ENCODE results near the gene IQCE.

Gene IQCE, protein sequence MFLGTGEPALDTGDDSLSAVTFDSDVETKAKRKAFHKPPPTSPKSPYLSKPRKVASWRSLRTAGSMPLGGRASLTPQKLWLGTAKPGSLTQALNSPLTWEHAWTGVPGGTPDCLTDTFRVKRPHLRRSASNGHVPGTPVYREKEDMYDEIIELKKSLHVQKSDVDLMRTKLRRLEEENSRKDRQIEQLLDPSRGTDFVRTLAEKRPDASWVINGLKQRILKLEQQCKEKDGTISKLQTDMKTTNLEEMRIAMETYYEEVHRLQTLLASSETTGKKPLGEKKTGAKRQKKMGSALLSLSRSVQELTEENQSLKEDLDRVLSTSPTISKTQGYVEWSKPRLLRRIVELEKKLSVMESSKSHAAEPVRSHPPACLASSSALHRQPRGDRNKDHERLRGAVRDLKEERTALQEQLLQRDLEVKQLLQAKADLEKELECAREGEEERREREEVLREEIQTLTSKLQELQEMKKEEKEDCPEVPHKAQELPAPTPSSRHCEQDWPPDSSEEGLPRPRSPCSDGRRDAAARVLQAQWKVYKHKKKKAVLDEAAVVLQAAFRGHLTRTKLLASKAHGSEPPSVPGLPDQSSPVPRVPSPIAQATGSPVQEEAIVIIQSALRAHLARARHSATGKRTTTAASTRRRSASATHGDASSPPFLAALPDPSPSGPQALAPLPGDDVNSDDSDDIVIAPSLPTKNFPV

DNA sequence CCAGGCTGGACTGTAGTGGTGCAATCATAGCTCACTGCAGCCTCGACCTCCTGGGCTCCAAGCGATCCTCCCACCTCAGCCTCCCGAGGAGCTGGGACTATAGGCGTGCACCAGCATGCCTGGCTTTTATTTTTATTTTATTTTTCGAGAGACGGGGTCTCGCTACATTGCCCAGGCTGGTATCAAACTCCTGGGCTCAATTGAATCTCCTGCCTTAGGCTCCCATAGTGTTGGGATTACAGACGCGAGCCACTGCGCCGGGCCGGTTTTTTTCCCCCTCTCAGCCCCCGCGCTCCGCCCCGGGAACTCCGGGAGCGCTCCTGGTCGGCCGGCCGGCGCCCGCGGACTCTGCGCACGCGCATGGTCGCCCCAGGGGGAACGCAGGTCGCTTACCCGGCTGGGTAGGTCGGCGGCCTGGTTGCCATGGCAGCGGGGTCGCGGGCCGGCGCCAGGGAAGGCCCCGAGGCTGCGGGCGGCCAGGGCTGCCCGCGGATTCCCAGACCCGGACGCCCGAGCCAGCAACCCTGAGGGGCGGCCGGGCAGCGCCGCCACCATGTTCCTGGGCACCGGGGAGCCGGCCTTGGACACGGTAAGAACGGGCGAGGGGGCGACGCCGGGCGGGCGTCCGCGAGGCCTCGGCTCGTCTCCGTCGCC is at the start of gene IQCE:
TSS of gene IQCE (plus strand) at position 351 of the 654 bp plus-strand sequence. CDS start at position 554, 203 bp downstream.
- Mint-ChIP-seq H3K4me3 (peak within 1 kb of the TSS; percentile 81), H3K27me3 (no peaks in the 10 kb centered on the region), H3K36me3 (ENCODE audit: low read depth) (peaks cover 9% of the 10 kb centered on the region)

DNA sequence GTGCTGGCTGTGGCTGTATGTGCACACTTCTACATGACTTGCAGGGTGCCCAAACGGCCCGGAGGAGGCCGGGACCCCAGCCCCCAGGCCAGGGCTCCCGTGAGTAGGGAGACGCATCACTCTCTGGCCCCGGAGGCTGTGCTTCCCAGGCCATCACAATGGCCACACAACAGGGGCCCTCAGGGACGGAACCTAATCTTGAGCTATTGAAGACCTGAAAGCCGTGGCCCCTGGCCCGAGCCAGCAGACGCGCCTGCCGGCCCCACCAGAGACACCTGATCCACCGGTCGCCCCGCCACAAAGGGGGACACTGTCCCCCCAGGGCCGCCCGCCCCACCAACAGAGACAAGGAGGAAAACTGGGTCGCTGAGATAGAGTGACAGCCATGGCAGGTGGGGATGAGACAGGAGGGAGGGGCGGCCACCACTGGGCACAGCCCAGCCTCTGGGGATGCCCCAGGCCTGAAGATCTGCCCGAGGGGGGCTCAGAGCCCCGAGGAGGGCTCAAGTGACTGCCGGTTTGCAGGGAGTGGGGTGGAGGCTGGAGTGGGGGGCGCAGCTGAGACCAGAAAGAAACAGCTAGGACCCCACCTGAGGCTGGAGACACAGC is 49.4 kb upstream of the IQCE start:
- no peak for DNase-seq
- no peaks in the 10 kb centered on the region for H3K9me3 Mint-ChIP-seq
- peak overlapping the region; percentile 61 for H3K4me3 Mint-ChIP-seq
- peaks cover 55% of the 10 kb centered on the region for H3K4me1 Mint-ChIP-seq (ENCODE audit: low read depth)
- no peaks in the 10 kb centered on the region for H3K36me3 Mint-ChIP-seq (ENCODE audit: low read depth)
- H3K27ac Mint-ChIP-seq = peak overlapping the region; percentile 81
- no peaks in the 10 kb centered on the region for H3K27me3 Mint-ChIP-seq

More for the DNA sequence above, at the start of gene IQCE:
- Mint-ChIP-seq H3K4me1 (ENCODE audit: low read depth) (peaks cover 29% of the 10 kb centered on the region), H3K27ac (peak within 1 kb of the TSS; percentile 29), H3K9me3 (no peaks in the 10 kb centered on the region)
- peak; percentile 94 for DNase-seq

DNA sequence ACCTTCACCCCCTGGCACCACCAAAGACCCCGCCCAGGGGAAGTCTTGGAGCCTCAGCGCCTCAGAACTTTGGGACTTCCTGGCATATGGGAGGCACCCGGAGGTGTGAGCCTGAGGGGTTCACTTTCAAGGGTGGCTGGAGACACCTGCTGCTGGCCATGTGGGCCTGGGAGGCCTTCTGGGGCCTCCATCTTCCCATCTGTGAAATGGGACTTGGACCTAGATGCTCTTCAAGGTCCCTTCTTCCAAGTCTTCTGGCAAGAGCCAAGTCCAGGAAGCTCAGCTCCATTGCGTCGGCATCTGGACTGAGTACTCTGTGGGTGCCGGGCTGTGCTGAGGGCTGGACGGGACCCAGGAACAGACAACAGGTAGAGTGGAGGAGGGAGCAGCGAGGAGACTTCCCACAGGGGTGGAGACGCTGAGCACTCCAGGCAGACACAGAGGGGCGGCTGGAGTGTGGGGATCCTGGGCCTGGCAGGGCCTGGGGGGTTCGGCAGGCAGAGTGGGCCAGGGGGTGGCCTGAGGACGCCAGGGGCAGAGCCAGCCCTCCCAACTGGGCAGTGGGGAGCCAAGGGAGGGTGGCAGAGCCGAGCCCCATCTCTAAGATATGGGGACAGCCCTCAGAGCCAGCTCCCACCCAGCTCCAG is 48.5 kb upstream of the IQCE start:
- Mint-ChIP-seq H3K27ac (peak overlapping the region; percentile 89), H3K4me3 (peak overlapping the region; percentile 57), H3K4me1 (ENCODE audit: low read depth) (peaks cover 55% of the 10 kb centered on the region), H3K36me3 (ENCODE audit: low read depth) (no peaks in the 10 kb centered on the region), H3K9me3 (no peaks in the 10 kb centered on the region), H3K27me3 (no peaks in the 10 kb centered on the region)
- DNase-seq = no peak

DNA sequence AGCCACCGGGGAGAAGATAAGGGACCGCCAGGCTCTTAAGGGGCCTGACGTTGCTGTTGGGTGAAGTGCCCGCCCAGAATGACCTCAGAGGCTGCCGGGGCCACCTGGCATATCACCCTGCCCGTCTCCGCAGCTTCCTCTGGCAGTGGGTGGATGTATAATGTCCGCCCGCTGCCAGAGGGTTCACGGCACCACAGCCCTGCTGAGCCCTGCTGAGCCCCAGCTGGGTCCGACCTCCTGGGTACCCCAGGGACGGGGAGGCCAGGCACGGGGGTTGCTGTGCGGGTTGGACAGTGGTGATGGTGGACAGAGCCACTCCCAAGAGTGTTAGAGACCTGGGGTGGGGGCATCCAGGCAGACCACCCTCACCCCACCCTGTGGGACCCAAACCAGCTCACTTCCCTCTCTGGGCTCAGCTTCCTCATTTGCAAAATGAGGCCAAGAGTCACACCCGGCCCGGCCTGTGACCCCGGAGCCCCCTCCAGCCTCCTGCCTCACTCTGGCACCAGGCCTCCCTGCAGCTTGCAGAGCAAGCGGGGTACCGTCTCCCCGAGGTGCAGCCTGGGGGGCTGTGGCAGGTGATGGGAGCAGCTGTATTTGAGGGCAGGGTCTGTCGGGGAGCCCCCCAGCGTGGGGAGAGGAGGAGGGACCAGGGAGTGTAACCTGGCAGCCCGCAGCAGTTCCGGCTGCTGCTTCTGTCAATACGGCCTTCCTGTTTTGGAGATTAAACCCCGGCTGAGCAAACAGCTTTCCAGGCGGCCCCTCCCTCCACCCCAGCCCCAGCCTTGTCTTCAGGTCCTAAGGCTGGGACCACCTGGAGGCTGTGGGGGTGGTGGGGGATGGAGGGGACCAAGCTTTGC is 47.6 kb upstream of the IQCE start:
- Mint-ChIP-seq H3K27me3 (no peaks in the 10 kb centered on the region), H3K27ac (peak overlapping the region; percentile 89), H3K36me3 (ENCODE audit: low read depth) (no peaks in the 10 kb centered on the region), H3K9me3 (no peaks in the 10 kb centered on the region), H3K4me3 (peak overlapping the region; percentile 57), H3K4me1 (ENCODE audit: low read depth) (peaks cover 55% of the 10 kb centered on the region)
- DNase-seq = peak; percentile 77

DNA sequence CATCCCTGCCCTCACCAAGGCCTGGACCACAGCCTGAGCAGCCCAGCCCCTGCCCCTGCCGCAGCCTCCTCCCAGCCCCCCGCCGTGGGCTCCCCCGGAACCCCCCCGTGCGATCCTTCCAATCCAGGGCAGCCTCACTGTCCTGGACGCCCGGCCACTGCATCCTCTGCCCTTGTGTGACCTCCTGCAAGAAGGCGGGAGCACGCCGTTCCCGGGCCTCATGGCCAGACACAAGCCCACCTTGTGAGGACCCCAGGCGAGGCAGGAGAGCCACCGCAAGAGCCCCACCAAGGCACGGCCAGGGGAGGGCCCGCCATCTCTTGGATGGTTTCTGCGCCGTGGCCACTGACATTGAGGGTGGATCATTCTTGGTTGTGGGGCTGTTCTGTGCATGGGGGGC is 47.0 kb upstream of the IQCE start:
- no peak for DNase-seq
- Mint-ChIP-seq H3K4me1 (ENCODE audit: low read depth) (peaks cover 55% of the 10 kb centered on the region), H3K27ac (peak overlapping the region; percentile 89), H3K27me3 (no peaks in the 10 kb centered on the region), H3K36me3 (ENCODE audit: low read depth) (no peaks in the 10 kb centered on the region), H3K9me3 (no peaks in the 10 kb centered on the region), H3K4me3 (peak overlapping the region; percentile 57)

DNA sequence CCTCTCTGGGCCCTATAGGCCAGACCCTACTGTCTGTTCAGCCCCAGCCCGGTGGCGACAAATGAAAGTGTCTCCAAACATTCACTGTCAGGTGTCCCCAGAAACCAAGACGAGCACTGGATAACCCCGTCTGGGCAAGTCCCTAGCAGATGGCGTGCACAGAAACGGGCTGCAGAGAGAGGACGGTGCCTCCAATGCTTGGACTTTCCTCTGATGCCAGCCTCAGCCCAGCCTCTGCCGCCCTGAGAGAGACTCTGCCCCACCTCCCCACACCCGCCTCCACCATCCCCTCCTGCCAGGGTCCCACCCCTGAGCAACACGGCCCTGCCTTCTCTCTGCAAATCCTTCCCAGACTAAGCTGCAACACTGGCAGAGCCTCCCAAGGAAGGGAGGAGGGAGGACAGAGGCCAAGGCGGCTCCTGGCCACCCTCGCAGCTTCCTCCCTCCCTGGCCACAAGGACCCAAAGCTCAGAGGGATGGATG is 46.6 kb upstream of the IQCE start:
- H3K27ac Mint-ChIP-seq = peak overlapping the region; percentile 89
- no peaks in the 10 kb centered on the region for H3K27me3 Mint-ChIP-seq
- H3K9me3 Mint-ChIP-seq = no peaks in the 10 kb centered on the region
- H3K4me1 Mint-ChIP-seq (ENCODE audit: low read depth) = peaks cover 57% of the 10 kb centered on the region
- H3K4me3 Mint-ChIP-seq = peak overlapping the region; percentile 53
- no peak for DNase-seq
- H3K36me3 Mint-ChIP-seq (ENCODE audit: low read depth) = no peaks in the 10 kb centered on the region

DNA sequence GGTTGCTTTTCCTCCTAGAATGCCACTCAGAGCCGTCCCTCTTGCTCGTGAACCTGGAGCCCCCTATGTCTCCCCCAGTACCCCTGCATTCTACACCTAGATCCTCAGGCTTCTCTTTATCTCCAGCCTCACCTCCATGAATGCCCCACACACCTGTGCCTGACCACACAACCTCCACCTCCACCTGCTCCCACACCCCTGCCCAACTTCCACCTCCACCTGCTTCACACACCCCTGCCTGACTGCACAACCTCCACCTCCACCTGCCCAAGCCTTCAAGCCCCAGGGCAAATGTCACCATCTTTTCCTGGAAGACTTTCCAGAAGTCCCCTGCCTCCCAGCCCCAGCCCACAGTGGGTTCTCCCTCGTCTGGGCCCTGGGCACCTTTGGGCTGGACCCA is 46.1 kb upstream of the IQCE start:
- Mint-ChIP-seq H3K36me3 (ENCODE audit: low read depth) (no peaks in the 10 kb centered on the region), H3K27me3 (no peaks in the 10 kb centered on the region), H3K27ac (peak overlapping the region; percentile 89), H3K4me1 (ENCODE audit: low read depth) (peaks cover 62% of the 10 kb centered on the region), H3K9me3 (no peaks in the 10 kb centered on the region), H3K4me3 (no peak overlapping the region)
- DNase-seq = no peak

DNA sequence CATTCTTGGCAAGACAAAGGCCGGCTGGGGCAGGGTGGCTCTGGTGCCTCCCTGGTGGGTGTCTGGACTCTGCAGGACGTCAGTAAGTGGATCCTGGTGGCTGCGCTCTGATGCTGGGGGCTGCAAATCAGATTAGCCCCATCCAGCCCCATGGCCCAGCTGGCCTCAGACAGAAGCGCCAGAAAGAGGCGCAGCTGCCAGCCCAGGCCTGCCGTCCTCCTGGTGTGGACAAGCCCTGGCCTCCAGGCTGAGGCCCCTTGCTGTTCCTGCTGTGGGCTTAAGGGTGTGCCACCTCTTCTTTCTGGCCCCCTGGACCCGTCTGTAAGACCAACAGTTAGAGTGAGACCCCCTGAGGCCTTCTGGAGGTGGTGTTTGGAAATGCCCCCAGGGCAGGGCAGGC is 45.1 kb upstream of the IQCE start:
- Mint-ChIP-seq H3K36me3 (ENCODE audit: low read depth) (no peaks in the 10 kb centered on the region), H3K9me3 (no peaks in the 10 kb centered on the region), H3K27me3 (no peaks in the 10 kb centered on the region), H3K4me3 (no peak overlapping the region), H3K27ac (no peak overlapping the region), H3K4me1 (ENCODE audit: low read depth) (peaks cover 61% of the 10 kb centered on the region)
- no peak for DNase-seq

DNA sequence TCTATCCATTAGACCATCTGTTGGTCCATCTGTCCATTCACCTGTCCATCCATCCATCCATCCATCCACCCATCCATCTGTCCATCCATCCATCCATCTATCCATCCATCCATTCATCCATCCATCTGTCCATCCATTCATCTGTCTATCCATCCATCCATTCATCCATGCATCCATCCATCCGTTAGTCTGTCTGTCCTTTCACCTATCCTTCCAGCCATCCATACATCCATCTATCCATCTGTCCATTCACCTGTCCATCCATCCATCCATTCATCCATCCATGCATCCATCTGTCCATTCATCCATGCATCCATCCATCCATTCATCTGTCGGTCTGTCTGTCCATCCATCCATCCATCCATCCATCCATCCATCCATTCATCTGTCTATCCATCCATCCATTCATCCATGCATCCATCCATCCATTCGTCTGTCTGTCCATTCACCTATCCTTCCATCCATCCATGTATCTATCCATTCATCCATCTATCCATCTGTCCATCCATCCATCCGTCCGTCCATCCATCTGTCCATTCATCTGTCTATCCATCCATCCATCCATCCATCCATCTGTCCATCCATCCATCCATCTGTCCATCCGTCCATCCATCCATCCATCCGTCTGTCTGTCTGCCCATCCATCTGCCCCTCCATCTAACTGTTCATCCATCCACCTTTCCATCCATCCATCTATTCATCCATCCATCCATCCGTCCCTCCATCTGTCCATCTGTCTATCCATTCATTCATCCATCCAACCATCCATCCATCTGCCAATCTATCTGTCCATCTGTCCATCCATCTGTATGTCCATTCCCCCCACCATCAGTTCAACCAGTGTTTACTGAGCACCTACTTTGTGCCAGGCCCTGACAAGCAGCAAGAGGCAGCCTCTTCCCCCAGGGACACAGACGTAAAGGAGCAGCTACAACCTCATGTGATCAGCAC is 44.0 kb upstream of the IQCE start:
- H3K36me3 Mint-ChIP-seq (ENCODE audit: low read depth) = no peaks in the 10 kb centered on the region
- H3K27ac Mint-ChIP-seq = no peak overlapping the region
- DNase-seq = no peak
- peaks cover 54% of the 10 kb centered on the region for H3K4me1 Mint-ChIP-seq (ENCODE audit: low read depth)
- no peaks in the 10 kb centered on the region for H3K9me3 Mint-ChIP-seq
- no peaks in the 10 kb centered on the region for H3K27me3 Mint-ChIP-seq
- no peak overlapping the region for H3K4me3 Mint-ChIP-seq

DNA sequence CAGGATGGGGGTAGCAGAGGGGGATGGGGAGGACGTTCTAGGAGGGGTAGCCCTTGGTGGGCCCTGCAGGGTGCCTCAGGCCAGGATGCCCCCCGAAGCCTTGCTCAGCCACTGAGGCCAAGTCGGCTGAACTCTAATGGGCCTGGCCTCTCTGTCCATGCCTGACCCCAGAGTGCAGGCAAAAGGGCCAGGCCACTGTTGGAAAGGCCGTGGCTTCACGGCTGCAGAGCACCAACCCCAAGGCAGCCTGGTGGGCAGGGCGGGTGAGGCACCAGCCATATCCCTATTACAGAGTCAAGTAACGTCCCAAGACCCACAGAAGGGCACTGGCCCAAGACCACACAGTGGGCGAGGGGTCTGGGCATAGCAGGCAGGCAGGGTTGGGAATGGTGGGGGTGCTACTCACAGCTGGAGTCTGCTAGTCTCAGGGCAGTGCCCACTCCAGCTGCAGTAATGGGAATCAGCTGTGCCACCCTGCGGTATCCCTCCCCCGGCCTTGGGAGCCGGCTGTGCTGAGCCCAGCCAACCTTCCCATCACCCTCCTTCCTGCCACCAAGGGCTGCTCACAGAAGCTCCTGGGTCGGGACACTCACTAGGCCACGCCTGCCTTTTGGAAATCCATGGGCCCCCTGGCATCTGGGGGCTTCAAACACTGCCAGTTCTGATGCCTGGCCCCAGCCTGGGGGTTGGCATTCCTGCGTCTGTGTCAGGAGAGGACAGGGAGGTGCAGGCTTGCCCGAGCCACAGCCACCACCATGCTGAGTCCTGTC is 43.2 kb upstream of the IQCE start:
- H3K4me3 Mint-ChIP-seq = no peak overlapping the region
- H3K4me1 Mint-ChIP-seq (ENCODE audit: low read depth) = peaks cover 50% of the 10 kb centered on the region
- H3K27me3 Mint-ChIP-seq = no peaks in the 10 kb centered on the region
- H3K9me3 Mint-ChIP-seq = no peaks in the 10 kb centered on the region
- no peak for DNase-seq
- peaks cover 4% of the 10 kb centered on the region for H3K36me3 Mint-ChIP-seq (ENCODE audit: low read depth)
- H3K27ac Mint-ChIP-seq = no peak overlapping the region

DNA sequence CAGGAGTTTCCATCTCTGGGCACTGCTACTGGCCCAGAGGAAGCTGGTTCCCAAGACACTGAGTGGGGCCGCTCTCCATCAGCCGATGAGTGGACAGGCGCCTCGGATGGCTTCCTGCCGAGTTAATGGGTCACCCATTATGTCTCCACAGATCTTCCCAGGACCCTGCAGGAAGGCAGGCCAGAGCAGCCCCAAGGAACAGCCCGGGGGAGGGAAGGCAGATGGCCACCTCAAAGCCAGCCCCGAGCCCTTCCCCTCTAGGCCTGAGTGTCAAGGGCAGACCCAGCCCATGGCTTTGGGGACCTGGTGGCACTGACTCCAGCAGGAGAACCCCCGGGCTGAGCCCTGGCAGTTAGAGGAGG is 42.6 kb upstream of the IQCE start:
- no peak for DNase-seq
- Mint-ChIP-seq H3K36me3 (ENCODE audit: low read depth) (peaks cover 4% of the 10 kb centered on the region), H3K4me1 (ENCODE audit: low read depth) (peaks cover 48% of the 10 kb centered on the region)

DNA sequence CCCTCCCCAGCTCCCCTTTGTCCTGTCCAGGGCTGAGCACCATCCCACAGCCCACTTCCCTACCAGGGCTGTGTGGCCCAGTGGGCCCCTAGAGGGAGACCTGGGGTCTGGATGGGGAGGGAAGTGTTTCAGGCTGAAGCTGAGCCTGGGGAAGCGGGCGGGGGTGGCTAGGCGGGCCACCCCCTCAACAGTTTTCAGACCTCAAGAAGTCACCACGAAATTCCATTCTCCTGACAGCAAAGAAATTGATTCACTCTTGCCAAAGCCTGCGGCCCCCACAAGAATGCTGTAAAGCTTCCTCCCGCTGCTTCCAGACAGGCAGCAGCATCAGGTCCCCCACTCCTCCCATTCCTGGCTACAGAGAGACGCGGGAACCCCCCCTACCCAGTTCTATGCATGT is 41.8 kb upstream of the IQCE start:
- H3K27ac Mint-ChIP-seq = no peak overlapping the region
- no peaks in the 10 kb centered on the region for H3K27me3 Mint-ChIP-seq
- H3K4me1 Mint-ChIP-seq (ENCODE audit: low read depth) = peaks cover 46% of the 10 kb centered on the region
- no peak for DNase-seq
- no peak overlapping the region for H3K4me3 Mint-ChIP-seq
- peaks cover 4% of the 10 kb centered on the region for H3K36me3 Mint-ChIP-seq (ENCODE audit: low read depth)
- no peaks in the 10 kb centered on the region for H3K9me3 Mint-ChIP-seq

More for the DNA sequence above, 42.6 kb upstream of the IQCE start:
- H3K4me3 Mint-ChIP-seq = no peak overlapping the region
- no peaks in the 10 kb centered on the region for H3K9me3 Mint-ChIP-seq
- no peaks in the 10 kb centered on the region for H3K27me3 Mint-ChIP-seq
- H3K27ac Mint-ChIP-seq = no peak overlapping the region
